Lung (tissue), 12 donors: ENCODE results near the gene DLG1. TPM values are rescaled to one million over a fixed set of nuclear protein-coding genes. Genes with fewer than 3 reads are reported as not detected.

Source experiments
- ATAC-seq: fragments of 200-7000 bp; cut with Tn5 transposase; one replicate; pipeline ENCODE4 v1.9.1; 2020; ENCODE audit warnings: moderate number of reproducible peaks; ENCODE audit not compliant: insufficient read depth, low FRiP score
- DNase-seq, 3 donors: peaks; one replicate each; pipeline ENCODE4 v3.0.0-alpha.2; 2013 to 2017
- H3K27ac ChIP-seq, 2 donors: one replicate each; pipeline ENCODE4 v1.5.1; 2013; ENCODE audit warnings: mild to moderate bottlenecking in 2 of 2, moderate library complexity in 2 of 2, control low read depth in 1 of 2, inconsistent platforms in 1 of 2, low read depth in 1 of 2, low read length in 1 of 2
- H3K27me3 ChIP-seq, 3 donors: one replicate each; pipeline ENCODE4 v1.5.1; 2013; ENCODE audit warnings: low read length in 2 of 3; ENCODE audit not compliant: control insufficient read depth in 3 of 3, insufficient read depth in 3 of 3
- H3K36me3 ChIP-seq, 4 donors: one replicate each; pipeline ENCODE4 v1.5.1; 2013; ENCODE audit warnings: low read length in 4 of 4, mild to moderate bottlenecking in 1 of 4, moderate library complexity in 1 of 4; ENCODE audit not compliant: control insufficient read depth in 4 of 4, insufficient read depth in 4 of 4
- H3K4me1 ChIP-seq, 5 donors: one replicate each; pipeline ENCODE4 v1.5.1; 2013; ENCODE audit warnings: low read length in 5 of 5, mild to moderate bottlenecking in 2 of 5, moderate library complexity in 1 of 5; ENCODE audit not compliant: control insufficient read depth in 5 of 5, insufficient read depth in 5 of 5
- H3K4me3 ChIP-seq: one replicate; pipeline ENCODE4 v1.5.1; 2013; ENCODE audit warnings: mild to moderate bottlenecking, control low read depth, moderate library complexity
- H3K9ac ChIP-seq, 2 donors: one replicate each; pipeline ENCODE4 v1.5.1; 2013; ENCODE audit warnings: low read length in 2 of 2, control low read depth in 1 of 2; ENCODE audit not compliant: insufficient read depth in 1 of 2
- H3K9me3 ChIP-seq, 4 donors: one replicate each; pipeline ENCODE4 v1.5.1; 2013; ENCODE audit warnings: low read length in 3 of 4, mild to moderate bottlenecking in 1 of 4, moderate library complexity in 1 of 4; ENCODE audit not compliant: control insufficient read depth in 4 of 4, insufficient read depth in 3 of 4
- WGBS, 2 donors: extraction: QIAGEN DNeasy Blood & Tissue Kit; methylation state at CpG; one replicate each; pipeline ENCODE4 v1.1.7; 2013; 5-methylcytosine and 5-hydroxymethylcytosine counted together
- polyA plus RNA-seq, 2 donors: library from polyadenylated mRNA; stranded (reverse); fragments of 200-250 nt; gene quantifications; one replicate each; pipeline ENCODE4 v1.2.1, GENCODE V29; 2013
- total RNA-seq, 2 donors: library from RNA; depleted of rRNA in 1 of 2; stranded (reverse); fragments of >200 nt in 1 of 2; gene quantifications; one replicate each; pipeline ENCODE4 v1.2.1, GENCODE V29; 2014 to 2021
- TF ChIP-seq, protein P1 (sequence below): IDR thresholded peaks from 2 replicates; pipeline ENCODE4 v1.5.1; 2012; ENCODE audit warnings: mild to moderate bottlenecking; ENCODE audit errors: control extremely low read depth, extremely low read depth
- donor health status: control.
- donor health status: control.
- donor health status: Bipolar disorder and iron deficiency.
- donor health status: healthy.
- donor health status: DM: yes; HTN: yes; CAD: no.

Gene DLG1
- total and polyA plus RNA-seq, 4 donors, result 16.0 to 114 (median 45.7) TPM

DNA sequence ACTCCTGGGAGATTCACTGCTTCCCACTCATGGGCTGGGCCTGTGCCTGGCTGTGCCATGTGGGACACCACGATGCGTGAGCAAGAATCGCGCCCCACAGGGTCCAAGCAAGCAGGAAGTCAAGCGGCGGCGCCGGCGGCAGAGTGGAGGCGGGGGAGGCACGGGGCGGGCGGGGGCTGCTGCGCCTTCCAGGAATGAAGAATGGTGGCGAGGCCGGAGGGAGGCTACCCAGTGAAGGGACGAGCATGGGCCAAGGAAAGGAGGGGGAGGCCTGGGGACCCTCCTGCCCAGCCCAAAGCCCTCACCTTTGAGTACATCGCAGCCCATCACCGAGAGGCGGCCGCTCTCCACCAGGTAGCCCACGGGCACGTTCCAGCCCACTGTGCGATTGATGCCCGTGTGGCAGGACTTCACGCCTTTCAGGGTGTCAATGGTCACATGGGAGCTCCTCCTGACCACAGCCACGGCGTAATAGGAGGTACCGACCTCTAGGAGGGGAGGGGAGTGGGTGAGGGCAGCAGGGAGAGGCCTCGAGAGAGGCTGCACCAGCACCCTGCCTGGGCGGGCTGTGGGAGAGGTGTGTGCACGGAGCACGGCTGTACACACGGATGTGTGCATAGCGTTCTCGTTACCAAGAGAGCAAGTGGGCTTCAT, 274.3 kb downstream of the DLG1 start:
- DNase-seq, result peak in 1 of 3 donors; percentile 23
- ATAC-seq, result no peak
- WGBS, 2 donors, result 67 to 69% methylated on average over 36 of the region's 36 CpGs
- no peak overlapping the region for H3K4me3 ChIP-seq
- H3K36me3 ChIP-seq, result no peaks in the 10 kb centered on the region
- no peak overlapping the region for H3K27ac ChIP-seq
- peaks cover 0 to 9% (median 2%) of the 10 kb centered on the region in 3 donors for H3K27me3 ChIP-seq
- H3K4me1 ChIP-seq, result peaks cover 0 to 22% (median 0%) of the 10 kb centered on the region in 5 donors
- TF ChIP-seq, protein P1, sequence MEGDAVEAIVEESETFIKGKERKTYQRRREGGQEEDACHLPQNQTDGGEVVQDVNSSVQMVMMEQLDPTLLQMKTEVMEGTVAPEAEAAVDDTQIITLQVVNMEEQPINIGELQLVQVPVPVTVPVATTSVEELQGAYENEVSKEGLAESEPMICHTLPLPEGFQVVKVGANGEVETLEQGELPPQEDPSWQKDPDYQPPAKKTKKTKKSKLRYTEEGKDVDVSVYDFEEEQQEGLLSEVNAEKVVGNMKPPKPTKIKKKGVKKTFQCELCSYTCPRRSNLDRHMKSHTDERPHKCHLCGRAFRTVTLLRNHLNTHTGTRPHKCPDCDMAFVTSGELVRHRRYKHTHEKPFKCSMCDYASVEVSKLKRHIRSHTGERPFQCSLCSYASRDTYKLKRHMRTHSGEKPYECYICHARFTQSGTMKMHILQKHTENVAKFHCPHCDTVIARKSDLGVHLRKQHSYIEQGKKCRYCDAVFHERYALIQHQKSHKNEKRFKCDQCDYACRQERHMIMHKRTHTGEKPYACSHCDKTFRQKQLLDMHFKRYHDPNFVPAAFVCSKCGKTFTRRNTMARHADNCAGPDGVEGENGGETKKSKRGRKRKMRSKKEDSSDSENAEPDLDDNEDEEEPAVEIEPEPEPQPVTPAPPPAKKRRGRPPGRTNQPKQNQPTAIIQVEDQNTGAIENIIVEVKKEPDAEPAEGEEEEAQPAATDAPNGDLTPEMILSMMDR, result no peak
- no peak overlapping the region for H3K9ac ChIP-seq
- H3K9me3 ChIP-seq, result no peaks in the 10 kb centered on the region

DNA sequence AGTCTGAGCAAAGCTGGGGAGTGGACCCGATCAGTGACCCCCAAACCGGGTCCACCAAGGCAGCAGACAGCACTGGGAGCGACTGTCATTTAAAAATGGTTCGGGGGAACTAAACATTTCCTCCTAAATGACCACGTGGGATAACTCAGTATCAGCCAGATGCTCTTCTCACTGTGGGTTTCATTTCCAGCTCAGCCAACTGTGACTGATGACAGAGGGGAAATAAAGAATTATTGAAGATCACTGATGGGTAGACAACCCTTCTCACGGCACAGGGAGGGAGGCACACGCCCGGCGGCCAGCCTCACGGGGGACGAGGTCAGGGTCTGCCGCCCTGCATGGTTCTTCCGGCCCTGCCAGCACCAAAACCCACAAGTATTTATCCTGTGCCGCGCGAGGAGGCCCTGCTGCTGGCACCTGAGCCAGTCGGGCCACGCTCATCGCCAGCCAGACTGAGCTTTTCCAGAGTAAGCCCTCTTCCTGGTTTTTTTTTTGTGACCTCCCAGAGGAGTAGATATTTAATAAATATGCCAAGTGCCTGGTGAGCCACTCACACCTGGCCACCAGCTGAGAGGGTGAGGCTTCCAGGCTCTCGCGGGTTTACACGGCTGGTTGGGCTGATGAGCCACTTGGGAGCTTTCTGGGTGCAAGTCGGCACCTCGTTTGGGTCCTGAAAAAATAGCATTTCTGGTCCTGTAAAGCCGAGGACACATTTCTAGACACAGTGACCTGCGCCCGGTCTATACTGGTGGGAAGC, 275.0 kb downstream of the DLG1 start:
- TF ChIP-seq, protein P1, result no peak
- H3K9me3 ChIP-seq, result no peaks in the 10 kb centered on the region
- DNase-seq (peak in 2 of 3 donors; percentile 23 to 41), ATAC-seq (no peak)
- peaks cover 0 to 15% (median 0%) of the 10 kb centered on the region in 5 donors for H3K4me1 ChIP-seq
- peaks cover 0 to 9% (median 2%) of the 10 kb centered on the region in 3 donors for H3K27me3 ChIP-seq
- 37 to 42% methylated on average over 27 of the region's 27 CpGs for WGBS, 2 donors
- H3K4me3 ChIP-seq, result no peak overlapping the region
- H3K27ac ChIP-seq, result no peak overlapping the region
- H3K36me3 ChIP-seq, result no peaks in the 10 kb centered on the region
- no peak overlapping the region for H3K9ac ChIP-seq

GRCh38 chr3:197022405-197023231, 275.8 kb downstream of the DLG1 start:
- H3K27ac ChIP-seq, result no peak overlapping the region
- H3K9me3 ChIP-seq, result no peaks in the 10 kb centered on the region
- H3K4me3 ChIP-seq, result no peak overlapping the region
- H3K27me3 ChIP-seq, result peaks cover 0 to 9% (median 2%) of the 10 kb centered on the region in 3 donors
- no peak overlapping the region for H3K9ac ChIP-seq
- WGBS, 2 donors, result 35% methylated on average over 22 of the region's 22 CpGs
- TF ChIP-seq, protein P1, result no peak
- DNase-seq (peak in 2 of 3 donors; percentile 24 to 27), ATAC-seq (no peak)
- H3K36me3 ChIP-seq, result no peaks in the 10 kb centered on the region
- peaks cover 0 to 15% (median 0%) of the 10 kb centered on the region in 5 donors for H3K4me1 ChIP-seq
